NCI-H2081 treated with DMSO at 0.1 percent for 48 hours (cell line): Measurements from ENCODE around the gene CST5.
"Not testable (repeated sequence)": the region's sequence is repeated elsewhere in the genome, so short reads cannot be mapped to it uniquely, and the experiment has no call there.

Source experiments
- DNase-seq: peaks from one replicate; lab custom pipeline; 2025; lab: John Stamatoyannopoulos, UW

CST5 gene

GRCh38 chr20:23841693-23842092 lies 37.9 kb downstream of the CST5 start:
- DNase-seq: no peak

- no peak for DNase-seq
Measured at GRCh38 chr20:23835716-23836115, 43.8 kb downstream of the CST5 start.

- DNase-seq: no peak
Measured at GRCh38 chr20:23832775-23833513, 46.6 kb downstream of the CST5 start.

- DNase-seq: not testable (repeated sequence)
Measured at GRCh38 chr20:23831961-23832360, 47.6 kb downstream of the CST5 start.

GRCh38 chr20:23826541-23827021 lies 53.0 kb downstream of the CST5 start, which contains the start of gene CST2:
TSS of gene CST2 (minus strand) at chr20:23826729. CDS start at chr20:23826660, 69 bp downstream.
- DNase-seq: no peak
